ENCODE measurements around the gene DLL4. TPM values are rescaled to one million over a fixed set of nuclear protein-coding genes. Genes with fewer than 3 reads are reported as not detected.
A peak's percentile ranks its signal among the peaks of the same experiment; 100 is the strongest.

Gene DLL4
- not detected in 2 replicates for total RNA-seq (2014; rRNA removed; shearing (Covaris generic))

DNA sequence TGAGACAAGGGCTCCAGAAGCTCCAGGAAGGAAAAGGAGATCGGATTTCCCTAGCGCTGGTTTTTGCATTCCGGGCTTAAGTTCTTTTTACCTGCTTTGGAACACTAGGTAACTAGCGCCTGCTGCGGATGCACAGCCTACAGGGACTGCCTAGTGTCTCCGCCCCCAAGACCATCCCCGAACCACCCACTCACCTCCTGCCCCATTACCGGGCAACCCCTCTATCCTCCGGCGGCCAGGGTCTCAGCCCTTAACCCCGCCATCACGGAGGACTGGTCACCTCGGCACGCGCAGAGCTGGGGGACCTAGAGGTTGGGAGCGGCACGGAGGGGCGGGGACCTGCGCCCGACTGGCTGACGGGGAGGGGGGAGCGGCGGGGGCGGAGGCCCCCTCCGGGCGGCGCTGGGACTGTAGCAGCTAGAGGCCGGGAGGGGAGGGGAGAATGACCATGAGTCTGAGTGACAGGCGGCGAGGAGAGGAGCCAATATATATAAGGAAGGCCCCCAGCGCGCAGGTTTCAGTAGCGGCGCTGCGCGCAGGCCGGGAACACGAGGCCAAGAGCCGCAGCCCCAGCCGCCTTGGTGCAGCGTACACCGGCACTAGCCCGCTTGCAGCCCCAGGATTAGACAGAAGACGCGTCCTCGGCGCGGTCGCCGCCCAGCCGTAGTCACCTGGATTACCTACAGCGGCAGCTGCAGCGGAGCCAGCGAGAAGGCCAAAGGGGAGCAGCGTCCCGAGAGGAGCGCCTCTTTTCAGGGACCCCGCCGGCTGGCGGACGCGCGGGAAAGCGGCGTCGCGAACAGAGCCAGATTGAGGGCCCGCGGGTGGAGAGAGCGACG, at the start of gene DLL4:
DLL4 (plus strand) TSS at position 520 of the 839 bp plus-strand sequence. CDS start 329 bp downstream, outside the sequence.
- peak; percentile 52 for DNase-seq (ENCODE audit: low spot score)

DNA sequence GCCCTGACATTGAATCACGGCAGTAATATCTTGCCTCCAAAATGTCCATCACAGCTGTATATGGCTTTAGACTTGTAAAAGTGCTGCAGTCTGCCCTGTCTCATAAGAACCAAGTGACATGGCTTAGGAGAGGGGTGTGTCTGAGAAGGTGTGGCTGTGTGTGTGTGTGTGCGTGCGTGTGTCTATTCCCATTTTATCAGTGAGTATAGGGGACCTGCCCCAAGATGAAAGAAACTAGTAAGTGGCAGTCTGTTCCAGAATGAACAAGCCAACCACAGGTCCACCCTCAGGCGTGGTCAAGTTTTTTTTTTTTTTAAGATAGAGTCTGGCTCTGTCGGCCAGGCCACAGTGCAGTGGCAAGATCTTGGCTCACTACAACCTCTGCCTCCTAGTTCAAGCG, 49.5 kb upstream of the DLL4 start:
- DNase-seq (ENCODE audit: low spot score): no peak

- DNase-seq (ENCODE audit: low spot score): no peak
Observed at GRCh38 chr15:40881351-40881750, 47.8 kb upstream of the DLL4 start.

- DNase-seq (ENCODE audit: low spot score): no peak
Observed at GRCh38 chr15:40886586-40886985, 42.6 kb upstream of the DLL4 start.

DNA sequence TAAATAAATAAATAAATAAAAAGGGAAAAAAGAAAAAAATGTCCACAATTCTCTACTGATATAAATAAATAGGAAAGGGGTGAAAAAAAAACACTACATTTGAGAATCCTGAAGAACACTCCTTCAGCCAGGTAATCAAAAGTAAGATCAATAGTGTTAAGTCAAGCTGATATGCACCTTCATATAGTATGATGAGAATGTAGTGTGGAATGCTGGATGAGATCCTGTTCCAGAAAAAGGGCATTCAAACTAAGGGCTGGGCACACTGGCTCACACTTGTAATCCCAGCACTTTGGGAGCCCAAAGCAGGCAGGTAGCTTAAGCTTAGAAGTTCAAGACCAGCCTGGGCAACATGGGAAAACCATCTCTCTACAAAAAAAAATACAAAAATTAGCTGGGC, 40.0 kb upstream of the DLL4 start:
- no peak for DNase-seq (ENCODE audit: low spot score)

DNA sequence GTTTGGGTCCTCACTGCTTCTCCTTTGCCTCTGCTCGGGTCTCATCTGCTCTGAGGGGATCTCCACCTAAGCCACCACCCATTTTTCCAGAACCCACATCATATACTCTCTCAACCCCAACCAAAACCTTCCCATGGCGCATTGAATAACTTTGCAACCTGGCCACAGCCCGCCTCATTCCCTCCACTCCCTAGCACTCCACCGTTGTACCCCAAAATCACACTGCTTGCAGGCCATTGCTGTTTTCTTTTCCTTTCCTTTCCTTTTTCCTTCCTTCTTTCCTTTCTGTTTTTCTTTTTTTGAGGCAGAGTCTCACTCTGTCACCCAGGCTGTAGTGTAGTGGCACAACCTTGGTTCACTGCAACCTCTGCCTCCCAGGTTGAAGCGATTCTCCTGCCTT, 38.0 kb upstream of the DLL4 start:
- DNase-seq (ENCODE audit: low spot score): no peak

GRCh38 chr15:40891810-40892446, 37.2 kb upstream of the DLL4 start:
- DNase-seq (ENCODE audit: low spot score): peak; percentile 59

GRCh38 chr15:40892447-40893012, 36.6 kb upstream of the DLL4 start:
- no peak for DNase-seq (ENCODE audit: low spot score)

DNA sequence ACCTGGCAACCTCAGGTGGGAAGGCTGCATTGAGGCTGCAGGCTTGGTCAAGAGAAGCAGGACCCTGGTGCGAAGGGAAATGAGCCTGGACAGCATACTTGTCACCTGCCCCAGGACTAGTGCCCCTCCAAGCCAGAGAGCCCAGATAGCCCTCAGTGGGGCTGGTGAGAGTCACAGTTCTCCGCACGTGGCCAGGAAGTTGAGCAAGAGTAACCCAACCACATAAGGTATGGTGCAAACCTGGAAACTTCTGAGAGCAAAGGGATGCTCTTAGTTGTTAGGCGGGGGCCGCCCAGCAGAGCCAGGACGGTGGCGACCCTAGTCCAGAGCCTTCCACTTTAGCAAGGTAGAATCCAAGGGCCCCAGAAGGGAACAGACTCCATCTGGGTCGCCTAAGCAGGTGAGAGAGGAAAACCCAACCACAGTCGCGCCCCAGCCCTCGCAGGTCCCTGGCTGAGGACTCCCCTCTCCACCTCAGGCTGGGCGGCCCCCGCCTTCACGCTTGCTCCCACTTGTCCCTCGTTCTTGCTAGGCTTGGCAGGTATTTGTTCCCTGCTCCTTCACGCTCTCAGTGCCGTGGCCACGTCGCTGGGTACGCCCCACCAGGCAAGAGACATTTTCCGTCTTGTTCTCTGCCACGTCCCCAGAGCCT, 36.0 kb upstream of the DLL4 start:
- no peak for DNase-seq (ENCODE audit: low spot score)

DNA sequence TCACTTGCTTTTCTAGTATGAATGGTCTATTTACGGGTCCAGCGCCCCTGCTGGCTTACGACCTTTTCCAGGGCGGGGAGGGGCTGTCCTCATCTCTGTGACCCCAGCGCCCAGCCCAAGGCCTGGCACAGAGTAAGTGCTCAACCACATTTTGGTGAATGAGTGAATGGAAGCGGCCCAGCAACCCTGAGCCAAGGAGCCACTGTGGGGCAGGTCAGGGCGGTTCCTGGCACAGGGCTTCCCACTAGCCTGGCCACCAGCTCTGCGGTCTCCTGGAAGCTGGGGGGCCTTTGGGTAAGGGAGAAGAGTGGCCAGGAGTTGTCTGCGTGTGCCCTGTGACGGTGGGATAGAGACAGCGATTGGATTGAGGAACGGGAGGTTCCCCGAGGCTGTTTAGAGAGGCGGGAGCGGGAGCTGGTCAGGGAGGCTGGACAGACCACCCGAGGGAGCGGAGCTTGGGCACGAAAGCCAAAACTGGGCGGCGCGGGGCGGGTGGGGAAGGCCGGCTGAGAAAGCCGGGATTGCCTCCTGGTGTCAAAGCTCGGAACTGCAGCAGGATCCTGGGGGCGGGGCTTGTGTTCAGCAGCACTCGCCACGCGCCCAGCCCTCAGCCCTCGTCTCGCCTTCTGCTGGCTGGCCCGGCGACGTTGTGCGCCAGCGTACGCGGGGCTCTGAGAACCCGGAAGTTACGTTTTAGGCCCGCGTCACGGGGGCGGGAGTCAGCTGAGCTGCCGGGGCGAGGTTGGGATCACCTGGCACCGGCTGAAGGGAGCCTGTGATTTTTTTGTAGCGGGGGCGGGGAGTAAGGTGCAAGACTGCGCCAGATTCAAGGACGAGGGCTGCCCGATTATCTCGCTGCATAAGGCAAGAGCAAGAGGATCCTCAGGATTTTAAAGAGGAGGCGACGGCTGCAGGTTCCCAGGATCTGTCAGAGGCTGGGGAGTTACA, 35.1 kb upstream of the DLL4 start, which contains the start of gene VPS18:
VPS18 (plus strand) TSS at position 718 of the 948 bp plus-strand sequence. CDS start 319 bp downstream, outside the sequence.
- peak; percentile 91 for DNase-seq (ENCODE audit: low spot score)

DNA sequence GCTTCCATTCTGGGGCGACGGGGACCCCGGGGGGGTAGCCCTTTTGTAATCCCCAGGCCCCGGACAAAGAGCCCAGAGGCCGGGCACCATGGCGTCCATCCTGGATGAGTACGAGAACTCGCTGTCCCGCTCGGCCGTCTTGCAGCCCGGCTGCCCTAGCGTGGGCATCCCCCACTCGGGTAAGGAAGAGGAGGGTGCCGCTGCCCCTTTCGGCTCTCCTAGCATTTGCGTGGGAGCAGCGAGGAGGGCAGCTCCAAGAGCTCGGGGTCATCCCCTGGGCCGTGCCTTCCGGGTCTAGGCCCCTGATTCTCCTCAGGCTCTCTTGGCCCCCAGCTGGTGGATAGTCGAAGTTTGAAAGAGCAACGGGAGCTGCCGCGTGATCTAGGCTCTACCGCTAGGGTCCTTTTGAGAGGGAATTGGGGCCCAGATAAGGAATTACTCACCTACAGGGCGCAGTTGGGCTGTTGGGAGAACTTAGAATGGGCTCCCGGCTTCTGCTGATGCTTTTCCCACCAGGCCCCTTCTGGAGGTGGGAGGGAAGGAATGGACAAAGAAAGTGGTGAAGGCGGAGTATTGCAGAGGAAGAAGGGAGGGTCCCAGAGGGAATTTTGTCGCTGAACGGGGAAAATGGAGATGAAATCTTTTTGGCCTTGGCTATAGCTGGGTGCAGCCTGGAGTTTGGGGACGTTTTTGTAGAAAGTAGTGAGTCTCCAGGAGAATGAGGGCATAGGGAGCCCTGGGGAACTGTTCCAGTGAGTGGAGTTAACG, 34.3 kb upstream of the DLL4 start:
- peak; percentile 50 for DNase-seq (ENCODE audit: low spot score)

GRCh38 chr15:40899536-40900207, 29.5 kb upstream of the DLL4 start:
- no peak for DNase-seq (ENCODE audit: low spot score)

- DNase-seq (ENCODE audit: low spot score): no peak
Observed at GRCh38 chr15:40900256-40901052, 28.7 kb upstream of the DLL4 start.

DNA sequence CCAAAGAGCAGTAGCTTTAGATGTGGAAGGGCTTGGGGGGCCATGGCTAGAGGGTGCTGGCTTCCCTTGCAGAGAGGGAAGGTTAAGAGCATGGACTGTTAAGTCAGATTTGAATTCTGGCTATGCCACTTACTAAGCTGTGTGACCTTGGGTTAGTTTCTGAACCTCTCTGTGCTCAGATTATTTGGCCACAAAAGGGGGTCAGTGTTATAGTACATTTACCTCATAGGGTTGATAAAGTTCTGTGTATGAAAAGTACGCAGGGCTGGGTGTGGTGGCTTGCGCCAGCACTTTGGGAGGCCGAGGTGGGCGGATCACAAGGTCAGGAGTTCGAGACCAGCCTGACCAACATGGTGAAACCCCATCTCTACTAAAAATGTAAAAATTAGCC, 28.1 kb upstream of the DLL4 start:
- no peak for DNase-seq (ENCODE audit: low spot score)

GRCh38 chr15:40902605-40903561, 26.3 kb upstream of the DLL4 start:
- no peak for DNase-seq (ENCODE audit: low spot score)

- no peak for DNase-seq (ENCODE audit: low spot score)
Observed at GRCh38 chr15:40904552-40905201, 24.5 kb upstream of the DLL4 start.
